Pancreas (tissue), 10 donors: ENCODE data around the gene KHDC1L. TPM values are rescaled to one million over a fixed set of nuclear protein-coding genes. Genes with fewer than 3 reads are reported as not detected.
"Not testable (repeated sequence)": the region's sequence is repeated elsewhere in the genome, so short reads cannot be mapped to it uniquely, and the experiment has no call there.

Experiments used
- ATAC-seq, 4 donors: fragments of 200-7000 bp; cut with Tn5 transposase; one replicate each; pipeline versions ENCODE4 v1.8.0 to v1.9.1; 2020; ENCODE audit warnings: mild to moderate bottlenecking in 4 of 4, moderate library complexity in 4 of 4
- DNase-seq, 6 donors: peaks; one replicate each; pipeline ENCODE4 v3.0.0-alpha.2; 2020
- FAIRE-seq: peaks from 2 replicates; lab custom pipeline; 2012; peaks lifted over from hg19 to GRCh38; lab: Jason Lieb, UNC
- H3K27ac ChIP-seq, 4 donors: fragments of 200-600 bp; sonication (generic); 1 replicate in 3 of 4; 2 replicates in 1 of 4; pipeline versions ENCODE4 v1.5.0 to v1.8.0; 2020
- H3K27me3 ChIP-seq, 4 donors: fragments of 200-600 bp; one replicate each; pipeline ENCODE4 v1.8.0; 2021
- H3K36me3 ChIP-seq, 3 donors: fragments of 200-600 bp; sonication (generic) in 1 of 3; one replicate each; pipeline versions ENCODE4 v1.5.0 to v1.8.0; 2020 to 2021
- H3K4me1 ChIP-seq, 3 donors: fragments of 200-600 bp; one replicate each; pipeline ENCODE4 v1.8.0; 2021
- H3K4me3 ChIP-seq, 4 donors: fragments of 200-600 bp; sonication (generic) in 2 of 4; one replicate each; pipeline versions ENCODE4 v1.5.0 to v1.8.0; 2020 to 2021
- H3K9me3 ChIP-seq, 4 donors: fragments of 200-600 bp; one replicate each; pipeline ENCODE4 v1.8.0; 2021
- CTCF ChIP-seq, 4 donors: fragments of 200-600 bp; sonication (generic) in 3 of 4; IDR thresholded peaks; one replicate each; pipeline versions ENCODE4 v1.5.0 to v1.8.0; 2021; ENCODE audit warnings: antibody characterized with exemption in 4 of 4
- WGBS, 2 donors: extraction: QIAGEN DNeasy Blood & Tissue Kit; methylation state at CpG; one replicate each; pipeline ENCODE4 v1.1.7; 2013; 5-methylcytosine and 5-hydroxymethylcytosine counted together
- intact Hi-C, 3 donors: fragments of 100-400 bp; cut with DNase I; formaldehyde crosslinking; loops; one replicate each; pipeline versions ENCODE4 v1.11.1 to v1.14.2; 2022
- polyA plus RNA-seq, 2 donors: library from polyadenylated mRNA; stranded (reverse); fragments of 200-250 nt; gene quantifications; one replicate each; pipeline ENCODE4 v1.2.3, GENCODE V29; 2013
- total RNA-seq, 6 donors: library from RNA; stranded (reverse); fragmentation: NEBNext Ultra II Directional in 4 of 6; extraction: Animal tissue kit (Norgen Biotek cat#: 25700) in 4 of 6; gene quantifications; one replicate each; pipeline versions ENCODE4 v1.2.1 to v1.2.4, GENCODE V29; 2021 to 2023
- donor health status: healthy with polysubstance abuse.
- donor health status: DM: no; HTN: no; CAD: no; lungs with moderate emphysema.
- donor health status: DM: no; HTN: no; CAD: no.
- donor health status: control.
- donor health status: control.
- donor health status: Bipolar disorder and iron deficiency.
- donor health status: DM: yes; HTN: yes; CAD: no.
- donor health status: DM: no; HTN: no; CAD: no.
- donor health status: DM: no; HTN: no; CAD: no.
- donor health status: DM: yes; HTN: yes; CAD: no.

Gene KHDC1L
- total and polyA plus RNA-seq, 8 donors, result 0.28 to 0.38 TPM; not detected in 6

GRCh38 chr6:73258721-73259120 lies 33.4 kb upstream of the KHDC1L start:
- H3K36me3 ChIP-seq, result no peaks in the 10 kb centered on the region

GRCh38 chr6:73254323-73254722 lies 29.0 kb upstream of the KHDC1L start:
- H3K4me3 ChIP-seq, H3K4me1 ChIP-seq, DNase-seq, H3K9me3 ChIP-seq, H3K27me3 ChIP-seq, intact Hi-C loops, H3K36me3 ChIP-seq, ATAC-seq, FAIRE-seq, H3K27ac ChIP-seq: not testable (repeated sequence)
- WGBS, 2 donors, result 95 to 98% methylated on average over 5 of the region's 5 CpGs

More at GRCh38 chr6:73258721-73259120, 33.4 kb upstream of the KHDC1L start:
- no peak overlapping the region for H3K4me3 ChIP-seq
- intact Hi-C loops, result no loop called here
- no peak overlapping the region for H3K27ac ChIP-seq
- FAIRE-seq (no peak), DNase-seq (no peak), ATAC-seq (no peak)
- H3K9me3 ChIP-seq, result no peaks in the 10 kb centered on the region
- H3K4me1 ChIP-seq, result no peaks in the 10 kb centered on the region
- TF ChIP-seq CTCF (IDR thresholded peaks at IDR 0.05), result no peak
- H3K27me3 ChIP-seq, result no peaks in the 10 kb centered on the region
- WGBS, 2 donors, result 89 to 93% methylated on average over 1 of the region's 1 CpG

GRCh38 chr6:73252703-73253102 lies 27.4 kb upstream of the KHDC1L start:
- no peaks in the 10 kb centered on the region for H3K27me3 ChIP-seq
- H3K4me1 ChIP-seq, result no peaks in the 10 kb centered on the region
- no peaks in the 10 kb centered on the region for H3K36me3 ChIP-seq
- FAIRE-seq, result no peak
- intact Hi-C loops, result no loop called here
- TF ChIP-seq CTCF (IDR thresholded peaks at IDR 0.05), result no peak
- no peak for DNase-seq
- H3K9me3 ChIP-seq, result no peaks in the 10 kb centered on the region
- no peak overlapping the region for H3K4me3 ChIP-seq
- WGBS, 2 donors, result 86 to 94% methylated on average over 2 of the region's 2 CpGs
- no peak overlapping the region for H3K27ac ChIP-seq
- ATAC-seq, result no peak

- DNase-seq, result no peak
- H3K27me3 ChIP-seq, result no peaks in the 10 kb centered on the region
- FAIRE-seq, result no peak
- no peaks in the 10 kb centered on the region for H3K36me3 ChIP-seq
- H3K27ac ChIP-seq, result no peak overlapping the region
- no peak for ATAC-seq
- no peak for TF ChIP-seq CTCF (IDR thresholded peaks at IDR 0.05)
- no peaks in the 10 kb centered on the region for H3K9me3 ChIP-seq
- no peak overlapping the region for H3K4me3 ChIP-seq
- H3K4me1 ChIP-seq, result no peaks in the 10 kb centered on the region
- intact Hi-C loops, result no loop called here
Measured at GRCh38 chr6:73250016-73250415, 24.7 kb upstream of the KHDC1L start.

GRCh38 chr6:73248192-73248903 lies 23.1 kb upstream of the KHDC1L start:
- DNase-seq, result no peak
- no peak for FAIRE-seq
- Histone ChIP-seq H3K4me3 (no peak overlapping the region), H3K27me3 (no peaks in the 10 kb centered on the region), H3K4me1 (no peaks in the 10 kb centered on the region), H3K9me3 (no peaks in the 10 kb centered on the region), H3K36me3 (no peaks in the 10 kb centered on the region), H3K27ac (no peak overlapping the region)
- no peak for TF ChIP-seq CTCF (IDR thresholded peaks at IDR 0.05)
- WGBS, 2 donors, result 50 to 56% methylated on average over 5 of the region's 5 CpGs
- ATAC-seq, result no peak
- intact Hi-C loops, result no loop called here
